GM12874 (cell line): ENCODE results near the gene LBX1.

Experiments
- CTCF ChIP-seq: IDR thresholded peaks from 2 replicates; pipeline ENCODE4 v1.5.1; 2011; ENCODE audit warnings: low read depth, mild to moderate bottlenecking, control low read depth, low read length, moderate library complexity; ENCODE audit not compliant: insufficient read depth

LBX1 gene

GRCh38 chr10:101207026-101207425 lies 22.2 kb downstream of the LBX1 start:
- TF ChIP-seq CTCF: no peak

- no peak for TF ChIP-seq CTCF
These were observed 33.3 kb downstream of the LBX1 start for GRCh38 chr10:101195921-101196320.

- TF ChIP-seq CTCF: no peak
These were observed 39.5 kb downstream of the LBX1 start for GRCh38 chr10:101189461-101190401.

- TF ChIP-seq CTCF: no peak
These were observed 40.3 kb downstream of the LBX1 start for GRCh38 chr10:101188942-101189341.

- no peak for TF ChIP-seq CTCF
These were observed 45.6 kb downstream of the LBX1 start for GRCh38 chr10:101183458-101184183.

GRCh38 chr10:101182936-101183335 lies 46.3 kb downstream of the LBX1 start:
- no peak for TF ChIP-seq CTCF
